Keratinocyte (primary cell): ENCODE data around the gene DACH1. TPM values are rescaled to one million over a fixed set of nuclear protein-coding genes. Genes with fewer than 3 reads are reported as not detected.

Experiments used
- DNase-seq: peaks from one replicate; pipeline ENCODE4 v3.0.0-alpha.2; 2011; ENCODE audit warnings: low read depth, missing footprints, low spot score
- FAIRE-seq: peaks from 2 replicates; lab custom pipeline; 2011; peaks lifted over from hg19 to GRCh38; lab: Jason Lieb, UNC
- H2AFZ ChIP-seq: 2 replicates; pipeline ENCODE4 v1.6.0; 2012; ENCODE audit warnings: low read length, control low read depth, inconsistent platforms; ENCODE audit not compliant: control insufficient read depth
- H3K27ac ChIP-seq: 2 replicates; pipeline ENCODE4 v1.5.1; 2011; ENCODE audit warnings: low read length; ENCODE audit not compliant: control insufficient read depth, insufficient read depth
- H3K27me3 ChIP-seq: 3 replicates; pipeline ENCODE4 v1.6.0; 2011; ENCODE audit warnings: low read length; ENCODE audit not compliant: control insufficient read depth, insufficient read depth; ENCODE audit errors: extremely low read depth
- H3K36me3 ChIP-seq, 2 experiments: 2 replicates in 1 of 2; 3 replicates in 1 of 2; pipeline ENCODE4 v1.5.1; 2011; ENCODE audit warnings: low read length in 2 of 2, mild to moderate bottlenecking in 1 of 2; ENCODE audit not compliant: control insufficient read depth in 2 of 2, insufficient read depth in 2 of 2; ENCODE audit errors: extremely low read depth in 1 of 2
- H3K4me1 ChIP-seq: 3 replicates; pipeline ENCODE4 v1.5.1; 2011; ENCODE audit warnings: low read length; ENCODE audit not compliant: control insufficient read depth, insufficient read depth; ENCODE audit errors: extremely low read depth
- H3K4me2 ChIP-seq: 3 replicates; pipeline ENCODE4 v1.6.0; 2011; ENCODE audit warnings: low read depth, low read length; ENCODE audit not compliant: control insufficient read depth, insufficient read depth; ENCODE audit errors: extremely low read depth
- H3K4me3 ChIP-seq, 3 experiments: fragments of 200-600 bp in 1 of 3; sonication (generic) in 1 of 3; 2 replicates in 2 of 3; 3 replicates in 1 of 3; pipeline ENCODE4 v1.5.1; 2011 to 2016; ENCODE audit warnings: low read length in 3 of 3, mild to moderate bottlenecking in 3 of 3, control low read depth in 2 of 3, inconsistent platforms in 1 of 3, low read depth in 1 of 3, mixed read lengths in 1 of 3, mixed run types in 1 of 3, moderate library complexity in 1 of 3; ENCODE audit not compliant: control insufficient read depth in 2 of 3, insufficient read depth in 2 of 3; ENCODE audit errors: extremely low read depth in 1 of 3
- H3K79me2 ChIP-seq: 2 replicates; pipeline ENCODE4 v1.6.0; 2012; ENCODE audit warnings: low read length; ENCODE audit not compliant: control insufficient read depth, insufficient read depth
- H3K9ac ChIP-seq: 3 replicates; pipeline ENCODE4 v1.6.0; 2011; ENCODE audit warnings: low read length; ENCODE audit not compliant: control insufficient read depth, insufficient read depth; ENCODE audit errors: extremely low read depth
- H3K9me1 ChIP-seq: 3 replicates; pipeline ENCODE4 v1.6.0; 2011; ENCODE audit warnings: low read length; ENCODE audit not compliant: control insufficient read depth, insufficient read depth; ENCODE audit errors: extremely low read depth
- H3K9me3 ChIP-seq: 2 replicates; pipeline ENCODE4 v1.5.1; 2012; ENCODE audit warnings: low read depth, low read length; ENCODE audit not compliant: control insufficient read depth
- H4K20me1 ChIP-seq: 3 replicates; pipeline ENCODE4 v1.6.0; 2011; ENCODE audit warnings: low read length; ENCODE audit not compliant: control insufficient read depth, insufficient read depth; ENCODE audit errors: extremely low read depth
- EZH2 ChIP-seq: IDR thresholded peaks from one replicate; pipeline ENCODE4 v1.6.1; 2012; ENCODE audit warnings: inconsistent platforms, mild to moderate bottlenecking, low read length, moderate library complexity
- dilution Hi-C: fragments of 300-500 bp; cut with MboI; formaldehyde crosslinking; loops from one replicate; pipeline ENCODE4 v1.7.0; 2020; ENCODE audit warnings: low sequenced_read_pairs; ENCODE audit not compliant: extremely low pct_ligation_motif_present
- polyA plus RNA-seq, 5 experiments: library from polyadenylated mRNA; depleted of rRNA in 3 of 5; stranded (reverse) in 3 of 5; stranded (forward) in 1 of 5; unstranded in 1 of 5; fragments of >200 nt; gene quantifications; 1 replicate in 1 of 5; 2 replicates in 3 of 5; 3 replicates in 1 of 5; pipeline versions ENCODE4 v1.2.1 to v1.2.3, GENCODE V29; 2011 to 2012; ENCODE audit warnings: missing spikeins in 2 of 5, low read depth in 1 of 5, low replicate concordance in 1 of 5
- TF ChIP-seq, protein P1 (sequence below), 3 experiments: IDR thresholded peaks in 1 of 3; conservative IDR thresholded peaks in 1 of 3; optimal IDR thresholded peaks in 1 of 3; 2 replicates in 2 of 3; 3 replicates in 1 of 3; pipeline versions ENCODE3 to v1.5.1; 2011; ENCODE audit warnings: low read length in 3 of 3, mild to moderate bottlenecking in 3 of 3, moderate library complexity in 2 of 3, control low read depth in 1 of 3, inconsistent platforms in 1 of 3; ENCODE audit not compliant: insufficient read depth in 2 of 3; ENCODE audit errors: extremely low read depth in 1 of 3

DACH1 gene
- polyA plus RNA-seq, 1 donor (not counting 4 experiments of a cell fraction or from before 2014, with no cell fraction given), result not detected

DNA sequence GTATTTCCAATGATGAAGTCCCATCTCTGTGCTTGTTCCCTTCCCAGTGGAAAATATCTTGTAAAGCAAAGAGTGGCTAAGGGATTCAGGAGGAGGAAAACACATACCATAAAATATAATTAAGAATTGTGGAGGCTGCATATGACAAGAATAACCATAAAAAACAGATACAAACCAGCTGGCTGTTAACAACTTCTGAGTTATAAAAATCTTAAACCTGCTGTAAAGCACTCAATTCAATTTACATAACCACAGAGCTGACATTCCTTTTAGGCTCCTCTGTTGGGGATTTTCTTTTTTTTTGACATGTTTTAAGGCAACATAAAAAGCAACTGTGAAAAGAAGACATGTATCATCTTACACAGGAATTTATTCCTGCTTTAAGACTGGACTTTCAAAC lies 207.6 kb downstream of the DACH1 start:
- no peak overlapping the region for H3K4me2 ChIP-seq
- dilution Hi-C loops, result no loop called here
- DNase-seq (no peak), FAIRE-seq (no peak)
- H3K9ac ChIP-seq, result no peak overlapping the region
- no peak overlapping the region for H3K4me3 ChIP-seq
- H3K4me1 ChIP-seq, result no peaks in the 10 kb centered on the region
- no peaks in the 10 kb centered on the region for H3K9me1 ChIP-seq
- H3K79me2 ChIP-seq, result no peaks in the 10 kb centered on the region
- no peak overlapping the region for H2AFZ ChIP-seq
- H3K27ac ChIP-seq, result no peak overlapping the region
- H3K36me3 ChIP-seq, result no peaks in the 10 kb centered on the region
- no peaks in the 10 kb centered on the region for H3K27me3 ChIP-seq
- no peaks in the 10 kb centered on the region for H4K20me1 ChIP-seq
- no peaks in the 10 kb centered on the region for H3K9me3 ChIP-seq
- TF ChIP-seq, protein P1, sequence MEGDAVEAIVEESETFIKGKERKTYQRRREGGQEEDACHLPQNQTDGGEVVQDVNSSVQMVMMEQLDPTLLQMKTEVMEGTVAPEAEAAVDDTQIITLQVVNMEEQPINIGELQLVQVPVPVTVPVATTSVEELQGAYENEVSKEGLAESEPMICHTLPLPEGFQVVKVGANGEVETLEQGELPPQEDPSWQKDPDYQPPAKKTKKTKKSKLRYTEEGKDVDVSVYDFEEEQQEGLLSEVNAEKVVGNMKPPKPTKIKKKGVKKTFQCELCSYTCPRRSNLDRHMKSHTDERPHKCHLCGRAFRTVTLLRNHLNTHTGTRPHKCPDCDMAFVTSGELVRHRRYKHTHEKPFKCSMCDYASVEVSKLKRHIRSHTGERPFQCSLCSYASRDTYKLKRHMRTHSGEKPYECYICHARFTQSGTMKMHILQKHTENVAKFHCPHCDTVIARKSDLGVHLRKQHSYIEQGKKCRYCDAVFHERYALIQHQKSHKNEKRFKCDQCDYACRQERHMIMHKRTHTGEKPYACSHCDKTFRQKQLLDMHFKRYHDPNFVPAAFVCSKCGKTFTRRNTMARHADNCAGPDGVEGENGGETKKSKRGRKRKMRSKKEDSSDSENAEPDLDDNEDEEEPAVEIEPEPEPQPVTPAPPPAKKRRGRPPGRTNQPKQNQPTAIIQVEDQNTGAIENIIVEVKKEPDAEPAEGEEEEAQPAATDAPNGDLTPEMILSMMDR (optimal IDR thresholded peaks at IDR 0.05 in 1 of 3, IDR thresholded peaks at IDR 0.05 in 1 of 3, conservative IDR thresholded peaks at IDR 0.05 in 1 of 3; ENCODE audit: extremely low read depth in 1 of 3, insufficient read depth in 2 of 3, low read length in 3 of 3), result no peak
- TF ChIP-seq EZH2, result no peak

- Histone ChIP-seq H4K20me1 (no peaks in the 10 kb centered on the region), H3K9me3 (no peaks in the 10 kb centered on the region), H3K4me2 (no peak overlapping the region), H3K36me3 (no peaks in the 10 kb centered on the region), H3K9me1 (no peaks in the 10 kb centered on the region), H2AFZ (no peak overlapping the region), H3K9ac (no peak overlapping the region), H3K27ac (no peak overlapping the region), H3K4me3 (no peak overlapping the region), H3K79me2 (no peaks in the 10 kb centered on the region), H3K27me3 (no peaks in the 10 kb centered on the region), H3K4me1 (no peaks in the 10 kb centered on the region)
- FAIRE-seq, result no peak
- dilution Hi-C loops, result no loop called here
- TF ChIP-seq, protein P1 (optimal IDR thresholded peaks at IDR 0.05 in 1 of 3, IDR thresholded peaks at IDR 0.05 in 1 of 3, conservative IDR thresholded peaks at IDR 0.05 in 1 of 3; ENCODE audit: extremely low read depth in 1 of 3, insufficient read depth in 2 of 3, low read length in 3 of 3), result no peak
- TF ChIP-seq EZH2, result no peak
- DNase-seq, result no peak
Measured at GRCh38 chr13:71645467-71645866, 221.5 kb downstream of the DACH1 start.
